Astrocyte (in vitro differentiated cells and primary cell): ENCODE measurements around the gene ASXL1.

Source experiments
- CTCF ChIP-seq: IDR thresholded peaks from 2 replicates; pipeline ENCODE4 v1.5.1; 2011; ENCODE audit warnings: low read depth, mild to moderate bottlenecking, inconsistent platforms, low read length, moderate library complexity; ENCODE audit not compliant: insufficient read depth
- EZH2 ChIP-seq: IDR thresholded peaks from 2 replicates; pipeline ENCODE4 v1.6.1; 2012; ENCODE audit warnings: mild to moderate bottlenecking, low read length, inconsistent platforms; ENCODE audit not compliant: insufficient read depth

DNA sequence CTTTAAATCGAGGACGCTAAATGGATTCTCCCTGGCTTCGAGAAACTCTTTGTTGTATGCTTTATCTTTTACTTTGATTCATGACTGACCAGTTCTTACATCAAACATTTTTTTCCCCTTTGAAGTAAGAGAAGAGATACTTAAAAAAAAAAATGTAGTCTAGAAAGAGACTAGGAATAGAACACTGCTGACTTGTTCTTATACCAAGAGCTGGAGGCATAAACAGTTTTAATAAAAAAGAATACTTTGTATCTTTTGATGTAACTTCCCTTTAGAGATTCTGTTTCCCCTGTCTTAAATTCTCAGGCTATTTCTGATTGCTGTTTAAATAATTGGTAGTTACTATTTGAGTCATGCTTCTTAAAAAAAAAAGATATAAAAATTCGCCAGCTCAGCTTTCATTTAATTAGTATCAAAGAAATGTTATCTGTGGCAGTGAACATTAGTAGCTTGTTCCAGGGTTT is 4.8 kb downstream of the ASXL1 start:
- no peak for TF ChIP-seq CTCF
- no peak for TF ChIP-seq EZH2
